ENCODE results near the gene LZTFL1. TPM values are rescaled to one million over a fixed set of nuclear protein-coding genes. Genes with fewer than 3 reads are reported as not detected.

The LZTFL1 gene
- total RNA-seq, 1 experiment from 2014 or later, result 9.1 TPM

GRCh38 chr3:45807133-45807532, 34.8 kb downstream of the LZTFL1 start:
- DNase-seq (ENCODE audit: low spot score) (no peak), ATAC-seq (no peak)
- Mint-ChIP-seq H3K27me3 (ENCODE audit: low read depth) (no peaks in the 10 kb centered on the region), H3K4me1 (no peaks in the 10 kb centered on the region), H3K36me3 (no peaks in the 10 kb centered on the region), H3K4me3 (no peak overlapping the region), H3K27ac (no peak overlapping the region), H3K9me3 (no peaks in the 10 kb centered on the region)
- ChIA-PET POLR2A (no interaction called here), CTCF (interaction anchor here (1.1 to 1.2 kb wide), 2 partner anchors 24 to 46 kb away, joined by 3 to 5 read pairs; no protein-coding TSS in a partner anchor)
- TF ChIP-seq EMX1 (CRISPR knock-in tag; IDR thresholded peaks at IDR 0.05), result no peak
- TF ChIP-seq ATF3 (CRISPR knock-in tag; conservative IDR thresholded peaks at IDR 0.05), result no peak
- no peak for TF ChIP-seq SMAD4 (CRISPR knock-in tag; IDR thresholded peaks at IDR 0.05)
- no peak for TF ChIP-seq ATF1 (CRISPR knock-in tag; IDR thresholded peaks at IDR 0.05)
- TF ChIP-seq MXD4 (CRISPR knock-in tag; IDR thresholded peaks at IDR 0.05; ENCODE audit: borderline replicate concordance), result no peak
- TF ChIP-seq USF2 (CRISPR knock-in tag; IDR thresholded peaks at IDR 0.05), result no peak
- no peak for TF ChIP-seq ZBTB43 (CRISPR knock-in tag; IDR thresholded peaks at IDR 0.05)
- no peak for TF ChIP-seq ZNF281 (CRISPR knock-in tag; IDR thresholded peaks at IDR 0.05)
- no peak for TF ChIP-seq STAT6 (CRISPR knock-in tag; conservative IDR thresholded peaks at IDR 0.05; ENCODE audit: low read depth)
- no peak for TF ChIP-seq TEAD4 (CRISPR knock-in tag; IDR thresholded peaks at IDR 0.05)
- TF ChIP-seq ARID4B (CRISPR knock-in tag; IDR thresholded peaks at IDR 0.05; ENCODE audit: borderline replicate concordance), result no peak
- TF ChIP-seq E2F1 (CRISPR knock-in tag; IDR thresholded peaks at IDR 0.05), result no peak
- TF ChIP-seq ELF4 (CRISPR knock-in tag; IDR thresholded peaks at IDR 0.05; ENCODE audit: low read depth), result no peak
- TF ChIP-seq CREM (CRISPR knock-in tag; IDR thresholded peaks at IDR 0.05), result no peak
- no peak for TF ChIP-seq ZNF396 (CRISPR knock-in tag; IDR thresholded peaks at IDR 0.05; ENCODE audit: borderline replicate concordance)
- no peak for TF ChIP-seq E2F5 (CRISPR knock-in tag; IDR thresholded peaks at IDR 0.05)
- TF ChIP-seq FOXK1 (CRISPR knock-in tag; IDR thresholded peaks at IDR 0.05), result no peak
- TF ChIP-seq CDX4 (CRISPR knock-in tag; IDR thresholded peaks at IDR 0.05; ENCODE audit: borderline replicate concordance), result no peak
- no peak for TF ChIP-seq TCF7 (CRISPR knock-in tag; IDR thresholded peaks at IDR 0.05; ENCODE audit: low read depth)
- TF ChIP-seq USF1 (CRISPR knock-in tag; IDR thresholded peaks at IDR 0.05), result no peak

Measured in WTC11 (cell line).